ENCODE results near the gene FASLG. TPM values are rescaled to one million over a fixed set of nuclear protein-coding genes. Genes with fewer than 3 reads are reported as not detected.

FASLG gene
- total RNA-seq, 1 donor, result not detected

- DNase-seq (ENCODE audit: low read depth), result no peak
- TF ChIP-seq CTCF (IDR thresholded peaks at IDR 0.05; ENCODE audit: insufficient read depth, low read length), result no peak
- H3K4me3 ChIP-seq (ENCODE audit: low read depth, low read length), result no peak overlapping the region
Measured at GRCh38 chr1:172622541-172622940, 36.4 kb upstream of the FASLG start.

- no peak for DNase-seq (ENCODE audit: low read depth)
- no peak for TF ChIP-seq CTCF (IDR thresholded peaks at IDR 0.05; ENCODE audit: insufficient read depth, low read length)
- H3K4me3 ChIP-seq (ENCODE audit: low read depth, low read length), result no peak overlapping the region
Measured at GRCh38 chr1:172623748-172624147, 35.2 kb upstream of the FASLG start.

- TF ChIP-seq CTCF (IDR thresholded peaks at IDR 0.05; ENCODE audit: insufficient read depth, low read length), result no peak
- no peak for DNase-seq (ENCODE audit: low read depth)
- H3K4me3 ChIP-seq (ENCODE audit: low read depth, low read length), result no peak overlapping the region
Measured at GRCh38 chr1:172626845-172627244, 32.1 kb upstream of the FASLG start.

- H3K4me3 ChIP-seq (ENCODE audit: low read depth, low read length), result no peak overlapping the region
- DNase-seq (ENCODE audit: low read depth), result no peak
- no peak for TF ChIP-seq CTCF (IDR thresholded peaks at IDR 0.05; ENCODE audit: insufficient read depth, low read length)
Measured at GRCh38 chr1:172627702-172628101, 31.2 kb upstream of the FASLG start.

- no peak for TF ChIP-seq CTCF (IDR thresholded peaks at IDR 0.05; ENCODE audit: insufficient read depth, low read length)
- H3K4me3 ChIP-seq (ENCODE audit: low read depth, low read length), result no peak overlapping the region
- DNase-seq (ENCODE audit: low read depth), result no peak
Measured at GRCh38 chr1:172628401-172628800, 30.5 kb upstream of the FASLG start.

GRCh38 chr1:172629170-172629569 is 29.7 kb upstream of the FASLG start:
- no peak for DNase-seq (ENCODE audit: low read depth)
- TF ChIP-seq CTCF (IDR thresholded peaks at IDR 0.05; ENCODE audit: insufficient read depth, low read length), result no peak
- H3K4me3 ChIP-seq (ENCODE audit: low read depth, low read length), result no peak overlapping the region

- no peak overlapping the region for H3K4me3 ChIP-seq (ENCODE audit: low read depth, low read length)
- TF ChIP-seq CTCF (IDR thresholded peaks at IDR 0.05; ENCODE audit: insufficient read depth, low read length), result no peak
- no peak for DNase-seq (ENCODE audit: low read depth)
Measured at GRCh38 chr1:172629638-172630037, 29.3 kb upstream of the FASLG start.

All from fibroblast of the aortic adventitia (primary cell).